ENCODE data around the gene FOXP1.

FOXP1 gene

DNA sequence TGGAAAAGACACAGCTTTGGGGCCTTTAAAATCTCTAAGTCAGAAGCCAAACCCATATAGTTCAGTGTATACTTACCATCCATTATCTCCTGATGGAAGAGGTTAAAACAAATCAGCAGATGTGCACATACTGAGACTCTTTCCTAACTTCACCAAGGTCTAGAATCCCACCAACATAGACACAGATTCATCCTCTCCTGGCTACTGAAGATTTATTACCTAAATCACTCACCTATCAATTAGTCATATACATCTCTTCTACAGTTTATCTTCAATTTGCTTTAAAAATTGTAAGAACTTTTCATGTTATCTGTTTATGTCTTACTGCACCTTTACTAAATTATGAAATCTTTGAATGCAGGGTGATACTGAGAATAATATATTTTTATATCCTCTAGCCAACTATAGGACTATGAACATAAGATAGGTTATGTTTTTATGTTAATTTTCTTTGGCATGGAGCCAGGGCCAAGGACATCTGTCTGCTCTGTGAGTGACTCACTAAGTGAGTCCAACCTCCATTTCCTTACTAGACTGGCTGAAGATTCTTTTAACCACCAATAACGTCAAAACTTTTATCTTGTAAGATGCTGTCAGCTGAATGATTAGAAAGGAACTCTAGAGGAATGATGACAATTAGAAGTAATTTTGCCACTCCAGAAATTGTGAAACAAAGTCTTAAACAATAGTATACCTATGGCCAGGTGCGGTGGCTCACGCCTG is 397.6 kb downstream of the FOXP1 start:
- DNase-seq (ENCODE audit: low read depth, low spot score): no peak

DNA sequence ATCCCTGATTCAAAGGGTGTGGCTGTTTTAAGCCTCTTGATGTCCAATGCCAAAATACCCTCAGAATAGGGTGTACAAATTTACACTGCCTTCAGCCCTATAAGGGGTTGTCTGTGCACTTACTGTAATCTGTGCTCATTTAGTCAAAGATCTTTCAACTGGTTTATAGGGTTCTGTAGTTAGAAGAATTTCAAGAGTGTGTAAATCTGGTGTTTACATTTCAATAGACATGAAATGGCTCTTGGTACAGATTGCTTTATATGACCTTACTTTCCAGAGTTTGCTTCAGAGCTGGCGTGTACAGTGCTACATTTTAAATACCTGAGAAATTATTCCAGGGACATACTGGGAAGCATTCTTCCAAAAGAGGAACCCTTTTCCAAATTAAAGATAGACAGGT is 399.3 kb downstream of the FOXP1 start:
- no peak for DNase-seq (ENCODE audit: low read depth, low spot score)

DNA sequence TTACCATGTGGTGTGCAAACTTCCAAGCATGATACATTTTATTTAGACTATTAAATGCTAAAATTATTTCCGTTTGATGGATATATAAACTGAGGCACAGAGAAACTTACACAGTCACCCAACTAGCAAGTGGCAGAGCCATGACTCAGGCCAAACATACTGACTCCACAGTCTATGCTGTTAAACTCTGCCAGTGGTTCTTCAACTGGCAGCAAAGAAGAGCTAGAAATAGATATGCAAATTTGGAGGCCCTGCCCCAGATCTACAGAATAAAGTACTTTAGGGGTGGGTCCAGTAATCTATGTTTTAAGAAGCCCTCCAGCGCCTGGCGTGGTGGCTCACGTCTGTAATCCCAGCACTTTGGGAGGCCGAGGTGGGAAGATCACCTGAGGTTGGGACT is 400.0 kb downstream of the FOXP1 start:
- DNase-seq (ENCODE audit: low read depth, low spot score): no peak

DNA sequence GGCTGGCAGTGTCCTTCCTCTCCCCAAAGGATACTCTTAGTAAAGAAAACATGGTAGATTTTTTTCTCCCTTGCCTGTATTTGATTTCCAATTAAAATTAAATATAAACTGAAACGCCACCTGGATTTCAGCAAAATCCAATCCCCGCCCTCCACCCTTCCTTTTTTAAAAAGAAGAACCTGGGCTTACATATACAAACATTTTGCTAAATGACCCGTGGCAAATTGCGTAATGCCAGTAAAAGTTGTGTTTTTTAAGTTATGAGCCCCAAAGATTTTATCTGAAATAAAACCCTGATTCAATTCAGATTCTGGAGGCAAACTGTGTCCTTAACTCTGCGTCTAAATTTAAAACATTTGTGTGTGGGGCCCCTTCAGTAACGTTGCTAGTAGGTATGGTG is 403.0 kb downstream of the FOXP1 start:
- no peak for DNase-seq (ENCODE audit: low read depth, low spot score)

- no peak for DNase-seq (ENCODE audit: low read depth, low spot score)
Measured at GRCh38 chr3:71177375-71177774, 406.2 kb downstream of the FOXP1 start.

DNA sequence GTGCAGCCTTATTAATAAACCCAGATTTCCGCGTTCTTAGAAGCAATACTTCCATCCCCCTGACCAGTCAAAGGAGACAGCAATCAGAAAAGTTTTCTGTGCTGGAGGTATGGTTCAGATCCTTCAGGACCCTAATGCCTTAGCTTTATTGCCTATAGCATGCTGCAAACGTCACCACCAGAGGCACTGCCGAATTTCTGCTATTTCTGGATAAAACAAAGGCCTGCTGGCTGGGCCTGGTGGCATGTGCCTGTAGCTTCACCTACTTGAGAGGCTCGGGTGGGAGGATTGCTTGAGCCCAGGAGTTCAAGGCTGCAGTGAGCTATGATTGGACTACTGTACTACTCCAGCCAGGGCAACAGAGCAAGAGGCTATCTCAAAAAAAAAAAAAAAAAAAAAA is 407.2 kb downstream of the FOXP1 start:
- no peak for DNase-seq (ENCODE audit: low read depth, low spot score)

GRCh38 chr3:71175691-71176365 is 407.7 kb downstream of the FOXP1 start:
- DNase-seq (ENCODE audit: low read depth, low spot score): no peak

- no peak for DNase-seq (ENCODE audit: low read depth, low spot score)
Measured at GRCh38 chr3:71172951-71173350, 410.6 kb downstream of the FOXP1 start.

DNA sequence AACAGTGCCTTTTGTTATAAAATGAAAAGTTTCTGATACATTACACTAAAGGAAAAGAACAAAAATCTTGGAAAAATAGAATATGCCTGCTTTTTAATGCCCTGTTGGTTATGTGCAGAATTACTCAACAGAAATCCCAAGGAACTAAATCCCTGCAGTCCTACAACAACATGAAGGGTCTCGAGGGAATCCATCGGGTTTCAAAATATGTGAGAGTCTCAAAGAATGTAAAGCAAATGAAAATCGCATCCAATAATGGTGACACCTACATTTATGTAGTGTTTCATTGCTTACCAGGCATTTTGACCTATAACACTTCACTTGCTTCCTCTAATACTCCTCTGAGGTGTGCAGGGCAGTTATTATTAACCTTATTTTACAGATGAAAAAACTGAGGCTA is 411.3 kb downstream of the FOXP1 start:
- no peak for DNase-seq (ENCODE audit: low read depth, low spot score)

DNA sequence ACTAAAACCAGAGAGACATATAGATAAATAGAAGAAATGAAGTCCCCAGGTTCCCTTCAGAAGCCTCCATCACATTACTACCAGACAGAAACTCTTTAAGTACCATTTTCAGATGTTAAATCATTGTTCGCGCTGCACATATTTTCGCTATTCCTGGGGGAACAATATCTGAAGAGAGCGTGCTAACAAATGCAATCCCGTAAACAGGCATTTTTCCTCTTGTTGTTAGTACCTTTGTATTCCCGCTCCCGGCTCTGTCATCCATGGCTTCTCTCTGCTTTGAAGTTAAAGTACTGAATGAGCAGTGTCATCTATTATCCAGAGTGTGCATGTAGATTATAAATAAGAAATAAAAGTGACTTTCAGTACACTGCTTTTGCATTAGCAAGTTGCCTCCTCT is 412.3 kb downstream of the FOXP1 start:
- no peak for DNase-seq (ENCODE audit: low read depth, low spot score)

DNA sequence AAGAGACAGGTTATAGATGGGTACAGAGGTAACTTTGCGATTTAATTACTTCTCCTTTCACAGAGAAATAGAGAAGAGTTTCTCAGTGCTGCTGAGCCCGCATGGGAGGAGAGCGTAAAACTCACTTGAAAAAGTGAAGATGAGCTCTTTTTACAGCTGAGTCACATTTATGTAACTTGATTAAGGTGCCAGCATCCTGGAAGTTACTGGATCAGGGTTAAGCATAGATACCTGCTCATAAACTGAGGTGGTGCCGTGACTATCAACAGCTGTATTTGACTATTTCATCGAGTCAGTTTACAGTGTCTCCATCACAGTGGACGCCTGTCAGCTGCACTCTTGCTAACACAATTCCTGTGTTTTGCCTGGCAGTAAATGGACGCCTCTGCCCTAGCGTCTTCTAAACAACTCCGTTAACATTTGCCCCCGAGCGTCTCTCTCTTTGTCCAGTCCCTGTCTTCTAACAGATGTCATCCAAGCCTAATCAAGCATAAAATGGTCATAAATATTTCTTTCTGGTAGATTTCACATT is 414.6 kb downstream of the FOXP1 start:
- no peak for DNase-seq (ENCODE audit: low read depth, low spot score)

GRCh38 chr3:71168121-71168721 is 415.3 kb downstream of the FOXP1 start:
- no peak for DNase-seq (ENCODE audit: low read depth, low spot score)

GRCh38 chr3:71166339-71167240 is 416.9 kb downstream of the FOXP1 start:
- DNase-seq (ENCODE audit: low read depth, low spot score): no peak

DNA sequence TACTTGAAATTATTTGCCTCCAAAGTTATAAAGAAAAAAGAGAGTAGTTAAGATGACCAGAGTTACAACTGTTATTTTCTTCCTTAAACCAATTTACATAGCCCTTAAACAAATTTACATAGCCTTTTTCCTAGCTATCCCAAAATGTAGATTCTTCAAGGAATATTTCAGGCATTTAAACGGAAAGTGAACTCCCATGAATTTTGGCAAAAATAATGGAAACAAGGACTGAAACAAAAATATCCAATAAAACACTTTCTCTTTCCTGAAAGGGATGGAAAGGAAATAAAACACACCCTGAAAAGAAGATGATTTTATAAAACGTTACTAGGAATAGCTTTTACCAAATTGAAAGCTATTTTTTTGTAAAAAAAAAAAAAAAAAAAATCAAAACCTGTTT is 418.6 kb downstream of the FOXP1 start:
- DNase-seq (ENCODE audit: low read depth, low spot score): no peak

GRCh38 chr3:71163198-71163918 is 420.2 kb downstream of the FOXP1 start:
- no peak for DNase-seq (ENCODE audit: low read depth, low spot score)

GRCh38 chr3:71162221-71162620 is 421.3 kb downstream of the FOXP1 start:
- no peak for DNase-seq (ENCODE audit: low read depth, low spot score)

DNA sequence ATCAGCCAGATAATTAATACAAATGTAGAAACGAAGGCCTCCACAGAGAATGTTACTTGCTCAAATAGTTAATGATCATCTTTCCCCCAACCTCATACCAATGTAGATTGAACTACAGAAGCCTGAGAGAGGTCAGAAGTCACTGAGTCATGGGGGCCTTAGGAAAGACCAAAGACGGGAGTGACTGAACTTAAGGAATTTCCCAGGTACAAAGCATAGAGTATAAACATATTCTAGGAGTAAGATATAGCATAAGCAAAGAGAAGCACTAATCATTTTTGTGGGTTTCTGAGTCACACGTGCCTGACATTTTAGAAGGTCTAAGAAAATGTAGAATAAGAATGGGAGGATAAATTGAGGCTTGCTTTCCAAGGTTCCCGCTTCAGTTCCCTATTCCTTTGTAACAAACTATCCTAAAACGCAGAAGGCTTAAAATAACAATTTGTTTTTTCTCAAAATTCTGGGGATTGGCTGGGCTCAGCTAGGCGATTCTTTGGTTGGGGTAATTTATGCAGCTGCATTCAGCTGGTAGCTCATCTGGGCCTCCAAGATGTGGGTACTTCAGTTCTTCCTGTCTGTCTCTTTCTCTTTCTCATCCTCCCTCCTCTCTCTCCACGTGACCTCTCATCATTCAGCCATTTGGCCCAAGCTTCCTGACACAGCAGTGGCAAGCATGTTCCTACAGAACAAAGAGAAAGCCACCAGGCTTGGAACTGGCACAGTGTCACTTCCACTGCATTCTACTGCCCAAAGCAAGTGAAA is 422.6 kb downstream of the FOXP1 start:
- DNase-seq (ENCODE audit: low read depth, low spot score): no peak

GRCh38 chr3:71156062-71156665 is 427.4 kb downstream of the FOXP1 start:
- no peak for DNase-seq (ENCODE audit: low read depth, low spot score)

GRCh38 chr3:71154846-71155245 is 428.7 kb downstream of the FOXP1 start:
- no peak for DNase-seq (ENCODE audit: low read depth, low spot score)

- DNase-seq (ENCODE audit: low read depth, low spot score): no peak
Measured at GRCh38 chr3:71153713-71154112, 429.8 kb downstream of the FOXP1 start.
